BJ (cell line): Measurements from ENCODE around the gene KCNH3. TPM values are rescaled to one million over a fixed set of nuclear protein-coding genes. Genes with fewer than 3 reads are reported as not detected.

Experiments used
- CTCF ChIA-PET: fragments of 350-600 bp; formaldehyde crosslinking; extraction: SDS; loops from one replicate; lab custom pipeline; 2021; ENCODE audit warnings: antibody characterized with exemption, inconsistent platforms; lab: Yijun Ruan, JAX
- POLR2A ChIA-PET: fragments of 300-600 bp; sonication (Branson Sonifier 250); formaldehyde crosslinking; extraction: SDS; loops from one replicate; lab custom pipeline; 2021; ENCODE audit warnings: antibody characterized with exemption; lab: Charles Lee
- DNase-seq: peaks from one replicate; pipeline ENCODE4 v3.0.0-alpha.2; 2011; ENCODE audit warnings: low read depth
- H3K27me3 ChIP-seq: 2 replicates; pipeline ENCODE4 v1.6.0; 2011; ENCODE audit warnings: low read length; ENCODE audit not compliant: control insufficient read depth, insufficient read depth
- H3K36me3 ChIP-seq: 2 replicates; pipeline ENCODE4 v1.5.1; 2011; ENCODE audit warnings: low read length; ENCODE audit not compliant: control insufficient read depth, insufficient read depth
- H3K4me3 ChIP-seq: 2 replicates; pipeline ENCODE4 v1.5.1; 2011; ENCODE audit warnings: low read depth, mild to moderate bottlenecking, control low read depth, low read length
- CTCF ChIP-seq: IDR thresholded peaks from 2 replicates; pipeline ENCODE4 v1.5.1; 2011; ENCODE audit warnings: low read depth, mild to moderate bottlenecking, control low read depth, inconsistent platforms, low read length, moderate library complexity; ENCODE audit not compliant: insufficient read depth
- polyA plus RNA-seq: library from polyadenylated mRNA; depleted of rRNA; stranded (reverse); fragments of >200 nt; gene quantifications from 2 replicates; pipeline ENCODE4 v1.2.3, GENCODE V29; 2011

The KCNH3 gene
- polyA plus RNA-seq, 1 experiment, result 0.02 TPM

GRCh38 chr12:49556391-49557186, 17.8 kb downstream of the KCNH3 start:
- DNase-seq, result no peak
- H3K27me3 ChIP-seq, result peaks cover 5% of the 10 kb centered on the region; the same call in 1 of the 2 replicates
- CTCF ChIA-PET, result interaction anchor here (0.5 to 1.3 kb wide), 5 partner anchors 23 to 270 kb away, joined by 3 to 6 read pairs (median 4); no protein-coding TSS in a partner anchor
- H3K36me3 ChIP-seq, result peaks cover 29% of the 10 kb centered on the region
- no peak overlapping the region for H3K4me3 ChIP-seq
- POLR2A ChIA-PET, result no interaction called here
- no peak for TF ChIP-seq CTCF

DNA sequence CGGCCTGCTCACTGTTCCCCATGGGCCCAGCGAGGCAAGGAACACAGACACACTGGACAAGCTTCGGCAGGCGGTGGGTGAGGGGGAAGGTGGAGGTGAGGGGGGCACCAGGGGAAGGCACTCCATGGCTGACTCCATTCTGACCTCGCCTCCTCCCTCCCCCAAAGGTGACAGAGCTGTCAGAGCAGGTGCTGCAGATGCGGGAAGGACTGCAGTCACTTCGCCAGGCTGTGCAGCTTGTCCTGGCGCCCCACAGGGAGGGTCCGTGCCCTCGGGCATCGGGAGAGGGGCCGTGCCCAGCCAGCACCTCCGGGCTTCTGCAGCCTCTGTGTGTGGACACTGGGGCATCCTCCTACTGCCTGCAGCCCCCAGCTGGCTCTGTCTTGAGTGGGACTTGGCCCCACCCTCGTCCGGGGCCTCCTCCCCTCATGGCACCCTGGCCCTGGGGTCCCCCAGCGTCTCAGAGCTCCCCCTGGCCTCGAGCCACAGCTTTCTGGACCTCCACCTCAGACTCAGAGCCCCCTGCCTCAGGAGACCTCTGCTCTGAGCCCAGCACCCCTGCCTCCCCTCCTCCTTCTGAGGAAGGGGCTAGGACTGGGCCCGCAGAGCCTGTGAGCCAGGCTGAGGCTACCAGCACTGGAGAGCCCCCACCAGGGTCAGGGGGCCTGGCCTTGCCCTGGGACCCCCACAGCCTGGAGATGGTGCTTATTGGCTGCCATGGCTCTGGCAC, 18.5 kb downstream of the KCNH3 start:
- no peak overlapping the region for H3K4me3 ChIP-seq
- peaks cover 32% of the 10 kb centered on the region for H3K36me3 ChIP-seq
- DNase-seq, result no peak
- POLR2A ChIA-PET, result no interaction called here
- H3K27me3 ChIP-seq, result no peaks in the 10 kb centered on the region; the same call in 1 of the 2 replicates
- CTCF ChIA-PET, result interaction anchor here (0.5 to 1.3 kb wide), 5 partner anchors 23 to 271 kb away, joined by 3 to 6 read pairs (median 5); no protein-coding TSS in a partner anchor
- TF ChIP-seq CTCF, result no peak

DNA sequence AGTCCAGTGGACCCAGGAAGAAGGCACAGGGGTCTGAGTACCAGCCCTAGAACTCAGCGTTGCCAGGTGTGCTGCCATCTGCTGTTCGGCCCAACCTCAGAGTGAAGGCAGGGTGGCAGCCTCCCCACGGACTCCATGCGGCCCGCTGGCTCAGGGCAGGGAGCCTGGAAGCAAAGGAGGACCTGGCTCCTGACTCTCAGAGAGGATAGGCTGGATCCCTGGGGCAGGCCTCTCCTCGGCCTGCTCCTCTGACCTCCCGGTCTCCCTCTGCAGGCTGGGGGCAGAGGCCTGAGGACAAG, 19.0 kb downstream of the KCNH3 start:
- H3K27me3 ChIP-seq, result no peaks in the 10 kb centered on the region
- no peak for DNase-seq
- TF ChIP-seq CTCF, result peak; percentile 19
- ChIA-PET POLR2A (no interaction called here), CTCF (interaction anchor here (1.1 to 1.2 kb wide), 3 partner anchors 22 to 226 kb away, joined by 3 to 6 read pairs (median 5); no protein-coding TSS in a partner anchor)
- no peak overlapping the region for H3K4me3 ChIP-seq
- H3K36me3 ChIP-seq, result peaks cover 34% of the 10 kb centered on the region

DNA sequence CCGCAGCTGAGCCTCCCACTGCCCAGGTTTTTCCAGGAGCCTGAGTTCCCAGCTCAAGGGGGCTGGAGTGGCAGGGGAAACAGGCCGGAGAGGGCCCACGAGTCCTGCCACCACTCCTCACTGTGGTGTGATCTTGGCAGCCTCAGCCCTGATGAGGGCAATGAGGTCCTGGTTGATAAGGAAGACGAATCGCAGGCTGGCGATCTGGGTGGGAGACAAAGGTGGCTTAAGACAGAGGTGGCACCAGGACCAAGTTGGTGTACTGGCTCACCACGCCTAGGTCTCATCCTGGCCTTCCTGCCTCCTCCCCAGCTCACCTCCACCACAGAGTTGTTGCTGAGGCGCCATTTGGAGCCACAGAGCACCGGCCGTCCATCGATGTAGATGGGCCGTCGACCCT, 19.7 kb downstream of the KCNH3 start:
- peaks cover 38% of the 10 kb centered on the region for H3K36me3 ChIP-seq
- ChIA-PET CTCF (interaction anchor here (0.6 to 1.2 kb wide), 3 partner anchors 200 to 227 kb away, joined by 3 to 5 read pairs (median 3); no protein-coding TSS in a partner anchor), POLR2A (no interaction called here)
- no peak for TF ChIP-seq CTCF
- H3K4me3 ChIP-seq, result no peak overlapping the region
- no peak for DNase-seq
- H3K27me3 ChIP-seq, result no peaks in the 10 kb centered on the region

DNA sequence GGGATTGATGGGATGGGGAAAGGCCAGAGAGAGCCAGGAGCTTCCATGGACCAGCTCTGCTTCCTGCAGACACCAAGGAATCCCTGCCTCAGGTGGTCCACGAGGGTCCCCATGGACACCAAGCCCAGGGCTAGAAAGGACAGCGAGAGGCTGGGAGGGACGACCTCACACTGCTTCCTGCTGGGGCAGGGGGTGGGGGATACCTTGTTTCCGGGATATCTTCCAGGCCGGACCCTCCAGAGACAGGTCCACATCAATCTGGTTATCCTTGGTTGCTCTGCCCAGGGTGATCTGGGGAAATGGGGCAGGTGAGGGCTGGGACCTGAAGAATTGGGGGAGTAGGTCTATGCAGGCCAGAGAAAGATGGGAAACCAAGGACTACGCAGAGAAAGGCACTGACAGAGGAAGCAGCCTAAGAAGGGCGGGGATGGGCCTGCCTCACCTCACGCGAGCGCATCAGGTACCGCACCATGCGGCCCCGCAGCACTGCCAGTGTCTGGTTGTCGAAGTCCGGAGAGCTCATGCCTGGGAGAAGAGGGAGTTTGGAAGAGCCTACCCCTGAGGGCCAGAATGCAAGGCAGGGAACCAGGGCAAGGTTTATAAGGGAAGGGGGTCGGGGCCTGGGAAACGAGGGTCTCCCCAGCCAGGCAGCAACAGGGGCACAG, 20.3 kb downstream of the KCNH3 start:
- no peak overlapping the region for H3K4me3 ChIP-seq
- no peaks in the 10 kb centered on the region for H3K27me3 ChIP-seq
- no peak for TF ChIP-seq CTCF
- ChIA-PET POLR2A (no interaction called here), CTCF (interaction anchor here (0.5 to 1.1 kb wide), 2 partner anchors 22 to 228 kb away, joined by 3 read pairs; no protein-coding TSS in a partner anchor)
- peaks cover 44% of the 10 kb centered on the region for H3K36me3 ChIP-seq
- DNase-seq, result no peak
